GM19099 (cell line): Measurements from ENCODE around the gene VSX1.

ENCODE experiments used
- POLR2A ChIP-seq: IDR thresholded peaks from 3 replicates; pipeline ENCODE4 v1.6.1; 2011; ENCODE audit warnings: low read depth; ENCODE audit not compliant: insufficient read length; ENCODE audit errors: extremely low read depth

The VSX1 gene

GRCh38 chr20:25077610-25078169 is 4.3 kb downstream of the VSX1 start:
- TF ChIP-seq POLR2A = no peak

- no peak for TF ChIP-seq POLR2A
Observed at GRCh38 chr20:25076731-25077609, 5.0 kb downstream of the VSX1 start.

GRCh38 chr20:25076201-25076600 is 5.7 kb downstream of the VSX1 start:
- TF ChIP-seq POLR2A = no peak

GRCh38 chr20:25073544-25073943 is 8.4 kb downstream of the VSX1 start:
- TF ChIP-seq POLR2A = no peak

GRCh38 chr20:25072226-25072811 is 9.6 kb downstream of the VSX1 start:
- TF ChIP-seq POLR2A = no peak

- no peak for TF ChIP-seq POLR2A
Observed at GRCh38 chr20:25071734-25072133, 10.2 kb downstream of the VSX1 start.

GRCh38 chr20:25070821-25071473 is 11.0 kb downstream of the VSX1 start:
- TF ChIP-seq POLR2A = no peak

GRCh38 chr20:25067102-25067987 is 14.6 kb downstream of the VSX1 start:
- TF ChIP-seq POLR2A = no peak

GRCh38 chr20:25066386-25066785 is 15.6 kb downstream of the VSX1 start:
- no peak for TF ChIP-seq POLR2A

- TF ChIP-seq POLR2A = no peak
Observed at GRCh38 chr20:25065625-25066338, 16.2 kb downstream of the VSX1 start.

- TF ChIP-seq POLR2A = no peak
Observed at GRCh38 chr20:25065072-25065624, 16.8 kb downstream of the VSX1 start.

GRCh38 chr20:25064561-25065071 is 17.3 kb downstream of the VSX1 start:
- TF ChIP-seq POLR2A = no peak

GRCh38 chr20:25063981-25064380 is 18.0 kb downstream of the VSX1 start:
- TF ChIP-seq POLR2A = no peak
